GM19351 (cell line): ENCODE data around the gene CHMP4B.
"Not testable (repeated sequence)": the region's sequence is repeated elsewhere in the genome, so short reads cannot be mapped to it uniquely, and the experiment has no call there.

Experiments
- ATAC-seq: cut with Tn5 transposase; IDR thresholded peaks from one replicate; pipeline ENCODE4 v1.9.1; 2021; ENCODE audit warnings: mild to moderate bottlenecking, moderate library complexity; ENCODE audit not compliant: unreplicated experiment

The CHMP4B gene

DNA sequence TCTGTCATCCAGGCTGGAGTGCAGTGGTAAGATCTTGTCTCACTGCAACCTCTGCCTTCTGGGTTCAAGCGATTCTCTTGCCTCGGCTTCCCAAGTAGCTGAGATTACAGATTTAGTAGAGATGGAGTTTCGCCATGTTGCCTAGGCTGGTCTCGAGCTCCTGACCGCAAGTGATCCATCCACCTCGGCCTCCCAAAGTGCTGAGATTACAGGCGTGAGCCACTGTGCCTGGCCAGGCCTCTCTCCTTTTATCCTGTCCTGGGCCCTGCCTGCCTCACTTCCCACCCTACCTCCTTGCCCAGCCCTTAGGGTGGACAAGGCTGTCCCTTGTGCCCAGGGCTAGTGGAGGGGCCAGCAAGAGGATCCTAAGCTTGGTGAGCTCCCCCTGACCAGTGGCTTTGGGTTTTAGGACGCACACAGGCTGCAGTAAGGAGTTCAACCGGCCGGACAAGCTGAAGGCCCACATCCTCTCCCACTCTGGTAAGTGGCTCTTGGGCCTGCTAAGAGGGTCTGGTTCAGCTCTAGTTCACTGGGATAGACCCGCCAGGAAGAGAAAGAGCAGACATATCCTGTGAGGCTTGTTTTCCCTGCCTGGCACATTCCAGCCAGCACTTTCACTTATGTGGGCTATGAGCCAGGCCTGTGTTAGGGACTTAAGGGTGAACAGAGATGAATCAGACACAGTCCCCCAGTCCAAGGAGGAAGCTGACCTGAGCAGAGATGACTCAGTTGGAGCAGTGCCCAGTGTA is 21.9 kb upstream of the CHMP4B start:
- ATAC-seq: no peak

DNA sequence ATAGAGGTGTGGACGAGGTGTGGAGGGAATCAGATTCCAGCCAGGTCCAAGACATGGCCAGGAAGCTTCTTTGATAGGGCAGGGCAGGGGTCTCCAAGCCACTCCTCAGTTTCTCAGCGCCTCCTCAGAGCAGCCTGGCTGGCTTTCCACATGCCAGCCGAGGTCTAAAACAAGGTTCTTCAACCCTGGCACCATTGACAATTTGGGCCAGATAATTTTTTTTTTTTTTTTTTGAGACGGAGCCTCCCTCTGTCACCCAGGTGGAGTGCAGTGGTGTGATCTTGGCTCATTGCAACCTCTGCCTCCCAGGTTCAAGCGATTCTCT is 21.3 kb upstream of the CHMP4B start:
- ATAC-seq: no peak

DNA sequence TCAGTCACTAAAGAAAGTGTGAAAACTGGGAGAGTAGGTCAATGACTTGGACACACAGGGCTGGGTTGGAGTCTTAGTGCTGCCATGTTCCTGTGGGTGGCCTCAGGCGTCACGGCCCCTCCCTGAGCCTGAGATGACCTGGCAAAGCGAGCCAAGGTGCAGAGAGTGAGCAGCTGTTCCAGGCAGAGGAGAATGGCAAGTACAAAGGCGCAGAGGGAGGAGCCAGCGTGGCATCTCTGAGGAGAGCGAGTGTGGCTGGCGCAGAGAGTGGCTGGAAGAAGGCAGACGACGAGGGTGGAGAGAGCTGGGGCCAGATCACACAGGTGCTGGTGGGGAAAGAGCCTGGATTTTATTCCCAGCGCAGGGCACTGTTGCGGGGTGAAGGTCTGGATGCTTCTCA is 20.6 kb upstream of the CHMP4B start:
- no peak for ATAC-seq

DNA sequence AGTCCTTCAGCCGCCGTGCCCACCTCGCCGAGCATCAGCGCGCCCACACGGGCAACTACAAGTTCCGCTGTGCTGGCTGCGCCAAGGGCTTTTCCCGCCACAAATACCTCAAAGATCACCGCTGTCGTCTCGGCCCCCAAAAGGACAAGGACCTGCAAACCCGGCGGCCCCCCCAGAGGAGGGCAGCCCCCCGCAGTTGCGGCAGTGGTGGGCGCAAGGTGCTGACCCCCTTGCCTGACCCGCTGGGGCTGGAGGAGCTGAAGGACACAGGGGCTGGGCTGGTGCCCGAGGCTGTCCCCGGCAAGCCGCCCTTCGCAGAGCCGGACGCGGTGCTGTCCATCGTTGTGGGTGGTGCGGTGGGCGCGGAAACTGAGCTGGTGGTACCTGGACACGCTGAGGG is 20.1 kb upstream of the CHMP4B start:
- ATAC-seq: no peak

DNA sequence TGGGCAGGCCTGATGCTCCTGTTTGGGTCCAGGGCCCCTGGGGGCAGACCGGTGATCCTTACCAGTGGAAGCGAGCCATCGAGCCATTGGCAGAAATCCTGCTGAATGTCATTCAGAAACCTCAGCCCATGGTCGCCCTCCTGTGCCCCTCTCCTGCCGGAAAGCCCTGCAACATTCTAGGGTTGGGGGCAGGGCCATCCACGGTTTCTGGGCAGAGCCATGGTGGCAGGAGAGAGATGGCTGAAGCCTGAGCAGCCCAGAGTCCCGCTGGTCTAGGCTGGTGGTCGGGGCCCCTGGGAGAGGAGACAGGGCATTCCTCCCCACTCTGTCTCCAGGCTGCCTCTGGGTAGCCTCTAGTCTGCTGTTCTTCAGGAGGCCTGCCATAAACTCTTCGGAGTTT is 19.6 kb upstream of the CHMP4B start:
- ATAC-seq: no peak

DNA sequence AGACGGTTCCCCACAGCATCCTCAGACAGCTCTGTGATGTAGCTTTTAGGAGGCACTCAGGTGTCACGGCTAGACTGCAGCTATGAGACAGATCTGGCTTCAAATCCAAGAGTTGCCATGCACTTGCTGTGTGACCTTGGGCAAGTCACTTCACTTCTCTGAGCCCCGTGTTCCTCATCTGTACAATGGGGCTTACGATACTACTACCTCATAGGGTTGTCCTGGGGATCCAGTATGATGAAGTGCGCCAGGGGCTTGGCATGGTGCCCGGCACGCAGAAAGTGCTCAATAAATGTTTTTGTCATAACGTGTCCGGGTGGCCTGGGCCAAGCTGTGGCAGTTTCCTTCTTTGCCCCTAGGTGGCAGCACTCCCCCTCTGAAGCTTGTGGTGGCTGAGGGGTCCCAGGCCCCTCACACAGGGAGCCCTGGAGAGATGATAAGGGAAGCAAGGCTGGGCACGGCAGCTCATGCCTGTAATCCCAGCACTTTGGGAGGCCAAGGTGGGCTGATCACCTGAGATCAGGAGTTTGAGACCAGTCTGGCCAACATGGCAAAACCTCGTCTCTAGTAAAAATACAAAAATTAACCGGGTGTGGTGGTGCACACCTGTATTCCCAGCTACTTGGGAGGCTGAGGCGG is 19.1 kb upstream of the CHMP4B start:
- ATAC-seq: no peak

DNA sequence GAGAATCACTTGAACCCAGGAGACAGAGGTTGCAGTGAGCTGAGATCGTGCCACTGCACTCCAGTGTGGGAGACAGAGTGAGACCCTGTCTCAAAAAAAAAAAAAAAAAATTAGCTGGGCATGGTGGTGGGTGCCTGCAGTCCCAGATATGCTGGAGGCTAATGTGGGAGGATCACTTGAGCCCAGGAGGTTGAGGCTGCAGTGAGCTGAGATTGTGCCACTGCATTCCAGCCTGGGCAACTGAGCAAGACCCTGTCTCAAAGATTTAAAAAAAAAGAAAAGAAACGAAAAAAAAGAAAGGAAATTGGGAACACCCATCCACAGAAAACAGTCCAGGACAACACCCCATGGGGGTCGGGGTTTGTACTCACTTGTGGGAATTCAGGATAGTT is 18.6 kb upstream of the CHMP4B start:
- not testable (repeated sequence) for ATAC-seq

DNA sequence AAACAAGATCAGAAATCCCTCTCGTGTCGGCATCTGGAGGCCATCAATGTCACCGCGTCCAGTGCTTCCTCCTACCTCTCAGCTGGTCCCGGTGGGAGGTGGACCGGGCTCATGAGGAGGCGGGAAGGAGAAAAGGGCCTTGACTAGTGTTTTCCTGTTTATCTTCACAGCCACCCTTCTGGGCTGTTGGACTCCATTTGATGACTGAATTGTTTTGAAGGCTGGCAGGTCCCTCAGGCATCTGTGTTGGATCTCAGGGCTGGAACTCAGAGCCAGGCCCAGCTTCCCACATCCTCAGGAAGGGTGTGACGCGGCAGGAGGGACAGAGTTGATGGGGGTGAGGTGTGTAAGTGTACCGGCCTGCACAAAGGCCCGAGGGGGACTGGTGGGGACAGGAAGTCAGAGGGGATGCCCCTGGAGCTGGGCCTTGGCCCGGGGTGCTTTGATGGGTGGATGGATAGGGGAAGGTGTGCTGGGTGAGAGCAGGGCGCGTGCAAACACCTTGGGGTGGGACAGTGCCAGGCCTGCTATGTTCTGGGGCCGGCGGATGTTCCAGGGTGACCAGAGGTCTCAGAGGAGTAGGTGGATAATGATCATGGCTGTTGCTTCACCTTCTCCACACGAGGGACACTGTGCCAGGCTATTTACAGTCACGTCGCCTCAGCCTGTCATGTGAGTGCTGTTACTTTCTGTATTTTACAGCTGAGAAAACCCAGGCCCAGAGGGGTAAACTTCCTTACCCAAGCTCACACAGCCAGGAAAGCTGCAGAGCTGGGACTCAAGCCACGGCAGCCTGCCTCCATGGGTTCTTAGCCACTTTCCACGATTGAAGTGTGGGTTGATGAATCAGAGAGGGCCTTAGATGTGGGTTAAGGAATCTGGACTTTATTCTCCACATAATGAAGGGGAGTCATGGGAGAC is 17.9 kb upstream of the CHMP4B start:
- no peak for ATAC-seq

DNA sequence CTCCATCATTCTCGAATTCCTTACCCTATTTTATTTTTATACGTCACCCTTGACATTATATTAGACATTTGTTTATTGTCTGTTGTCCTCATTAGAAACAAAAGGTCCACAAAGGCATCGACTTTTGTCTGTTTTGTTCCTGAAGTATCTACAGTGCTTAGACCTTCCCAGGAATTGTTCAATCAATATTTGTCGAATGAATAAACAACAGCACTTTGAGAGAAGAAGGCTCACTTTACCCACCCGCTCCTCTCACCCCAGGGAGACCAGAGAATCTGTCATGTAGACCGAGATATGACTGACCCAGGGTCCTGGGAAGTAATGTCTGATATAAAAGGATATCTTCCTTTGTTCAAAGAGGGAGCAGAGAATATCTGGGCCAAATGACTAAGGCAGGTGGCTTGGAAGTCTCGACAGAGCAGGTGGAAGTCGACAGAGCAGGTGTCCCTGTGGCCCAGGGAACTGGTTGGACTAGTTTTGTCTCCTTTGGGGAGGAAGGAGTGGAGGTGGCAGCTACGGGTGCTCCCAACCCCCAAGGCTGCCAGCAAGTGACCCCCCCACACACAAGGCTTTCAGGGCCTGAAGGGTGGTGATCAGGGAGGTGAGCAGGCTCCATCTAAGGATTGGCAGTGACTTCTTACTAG is 14.8 kb upstream of the CHMP4B start:
- no peak for ATAC-seq

DNA sequence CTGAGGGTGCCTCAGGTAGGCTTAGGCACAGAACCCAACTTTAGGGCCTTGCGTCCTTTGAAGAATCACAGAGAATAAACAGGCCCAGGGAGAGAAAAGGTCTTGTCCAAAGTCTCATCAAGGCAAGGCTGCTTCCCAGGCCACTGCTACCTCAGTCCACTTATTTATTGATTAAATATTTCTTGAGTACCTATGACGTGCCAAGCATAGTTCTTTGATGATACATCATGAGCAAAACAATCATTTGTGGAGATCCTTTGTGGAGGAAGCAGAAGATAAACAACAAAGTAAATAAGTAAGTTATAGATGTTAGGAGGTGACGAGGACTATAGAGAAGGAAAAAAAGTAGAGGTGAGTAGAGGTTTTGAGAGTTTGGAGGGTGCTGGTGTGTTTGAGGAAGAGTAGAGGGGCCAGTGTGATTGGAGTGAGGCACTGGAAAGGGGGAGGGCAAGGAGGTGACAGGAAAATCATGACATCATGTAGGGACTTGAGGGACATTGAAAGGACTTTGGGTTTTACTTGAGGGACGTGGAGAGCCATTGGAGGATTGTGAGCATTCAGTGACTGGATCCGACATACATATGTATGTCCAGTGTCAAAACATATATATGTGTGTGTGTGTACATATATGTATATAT is 14.1 kb upstream of the CHMP4B start:
- ATAC-seq: no peak

DNA sequence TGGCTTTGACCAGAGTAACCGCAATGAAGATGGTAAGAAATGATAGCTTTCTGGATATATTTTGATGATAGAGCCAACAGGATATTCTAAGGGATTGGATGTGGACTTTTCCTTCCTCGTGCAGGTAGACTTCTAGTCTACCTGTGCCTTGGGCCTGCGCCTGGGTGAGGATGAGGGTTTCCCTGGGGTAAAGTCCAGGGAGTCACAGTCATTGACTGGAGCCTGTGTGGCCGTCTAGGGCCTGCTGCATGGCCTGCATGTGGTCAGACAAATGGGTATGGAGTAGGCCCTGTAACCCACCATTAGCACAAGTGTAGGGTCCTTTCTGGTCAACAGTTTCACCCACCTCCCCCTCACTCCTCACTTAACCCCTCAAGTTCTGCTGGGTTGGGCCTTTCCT is 12.7 kb upstream of the CHMP4B start:
- no peak for ATAC-seq

DNA sequence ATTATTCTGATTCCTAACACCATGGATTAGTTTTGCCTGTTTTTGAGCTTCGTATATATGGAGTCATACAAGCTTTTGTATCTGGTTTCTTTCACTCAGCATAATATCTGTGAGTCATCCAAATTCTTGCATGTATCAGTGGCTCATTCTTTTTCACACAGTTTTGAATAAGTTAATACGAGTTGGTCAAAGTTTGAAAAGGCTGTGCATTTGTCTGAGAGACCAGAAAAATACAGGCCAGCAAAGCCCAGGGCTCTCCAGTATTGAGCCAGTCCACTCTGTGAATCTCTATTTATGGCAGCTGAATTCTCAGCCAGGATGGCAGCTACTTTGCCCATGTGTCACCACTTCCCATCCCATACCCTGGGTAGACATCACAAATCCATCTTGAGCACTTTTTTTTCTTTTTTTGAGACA is 7.2 kb upstream of the CHMP4B start:
- ATAC-seq: no peak

DNA sequence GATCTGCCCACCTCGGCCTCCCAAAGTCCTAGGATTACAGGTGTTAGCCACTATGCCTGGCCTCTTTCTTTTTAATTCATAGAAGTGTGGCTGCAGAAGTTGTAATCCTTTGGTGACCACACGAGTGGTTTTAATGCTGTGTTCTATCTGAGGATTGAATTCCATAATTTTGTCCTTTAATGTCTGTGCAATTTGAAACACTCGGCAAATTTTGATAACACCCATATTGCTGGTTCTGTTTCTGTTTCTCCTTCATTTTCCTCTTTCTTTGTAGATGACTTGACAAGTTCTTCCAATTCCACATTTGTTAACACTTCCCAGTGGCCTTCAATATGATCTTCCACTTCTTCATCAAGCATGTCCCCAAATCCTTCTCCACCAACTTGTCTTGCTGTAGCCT is 2.8 kb upstream of the CHMP4B start:
- no peak for ATAC-seq

DNA sequence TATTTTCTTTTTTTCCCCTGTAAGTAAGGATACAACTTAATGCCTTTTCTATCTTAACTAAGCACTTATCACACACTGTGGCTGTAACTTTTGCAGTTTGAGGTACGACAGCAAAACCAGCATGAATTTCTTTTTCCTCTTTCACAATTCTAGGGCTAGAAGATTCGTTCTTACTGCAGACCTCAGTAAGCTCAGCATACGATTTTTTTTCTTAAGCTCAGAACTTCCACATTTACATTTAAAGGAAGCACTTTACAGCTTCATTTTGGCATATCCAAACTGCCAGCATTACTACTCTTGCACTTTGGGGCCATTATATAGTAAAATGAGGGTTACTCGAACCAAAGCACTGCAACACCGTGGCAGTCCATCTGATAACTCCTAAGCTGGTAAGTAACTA is 889 bp upstream of the CHMP4B start:
- no peak for ATAC-seq

DNA sequence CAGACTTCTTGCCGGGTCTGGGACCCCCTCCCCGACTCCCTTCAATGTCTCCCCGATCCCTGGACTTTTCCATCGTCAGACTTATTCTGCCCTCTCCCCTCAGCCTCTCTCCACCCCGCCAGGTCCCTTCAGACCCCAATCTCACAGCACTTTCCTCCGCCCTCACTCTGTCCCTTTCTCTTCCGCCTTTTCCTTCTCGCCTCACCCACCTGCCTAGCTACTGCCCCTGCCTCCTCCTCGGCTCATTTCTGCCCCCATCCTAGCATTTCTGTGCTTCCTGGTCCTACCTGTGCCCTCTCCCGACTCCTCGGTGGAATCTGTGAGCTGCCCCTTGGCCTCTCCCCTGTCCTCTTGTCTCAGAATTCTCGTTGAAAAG is 616 bp downstream of the CHMP4B start:
- ATAC-seq: peak; percentile 17

DNA sequence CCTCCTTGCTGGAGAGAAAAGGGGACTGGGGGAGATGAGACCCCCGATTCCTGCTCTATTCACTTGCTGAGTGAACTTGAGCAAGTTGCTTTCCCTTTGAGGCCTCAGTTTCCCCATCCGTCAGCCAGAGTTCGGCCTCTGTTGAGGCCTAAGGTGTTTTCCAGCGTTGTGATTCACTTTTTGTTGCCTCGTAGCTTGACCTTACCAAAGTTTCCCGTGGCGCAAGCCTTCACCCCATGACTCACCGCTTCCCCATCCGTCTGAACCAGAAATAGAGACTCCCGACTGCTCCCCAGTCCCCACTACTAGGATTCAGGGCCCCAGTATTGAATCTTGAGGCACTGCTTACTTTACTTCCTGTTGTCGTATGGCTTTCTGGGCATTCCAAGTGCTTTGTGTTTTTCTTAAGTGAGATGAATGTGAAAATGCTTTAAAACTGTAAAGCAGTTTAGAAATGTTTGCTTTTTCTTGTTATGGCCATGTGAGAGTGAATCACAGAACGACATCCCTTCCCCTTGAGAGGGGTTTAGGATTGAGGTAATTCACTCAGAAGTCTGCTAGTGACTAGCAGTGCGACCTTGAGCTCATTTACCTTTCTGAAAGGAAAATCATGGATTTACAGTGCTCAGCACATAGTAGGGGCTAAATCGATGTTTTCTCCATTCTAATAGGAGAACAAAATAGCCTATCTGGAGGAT is 1.2 kb downstream of the CHMP4B start:
- no peak for ATAC-seq

DNA sequence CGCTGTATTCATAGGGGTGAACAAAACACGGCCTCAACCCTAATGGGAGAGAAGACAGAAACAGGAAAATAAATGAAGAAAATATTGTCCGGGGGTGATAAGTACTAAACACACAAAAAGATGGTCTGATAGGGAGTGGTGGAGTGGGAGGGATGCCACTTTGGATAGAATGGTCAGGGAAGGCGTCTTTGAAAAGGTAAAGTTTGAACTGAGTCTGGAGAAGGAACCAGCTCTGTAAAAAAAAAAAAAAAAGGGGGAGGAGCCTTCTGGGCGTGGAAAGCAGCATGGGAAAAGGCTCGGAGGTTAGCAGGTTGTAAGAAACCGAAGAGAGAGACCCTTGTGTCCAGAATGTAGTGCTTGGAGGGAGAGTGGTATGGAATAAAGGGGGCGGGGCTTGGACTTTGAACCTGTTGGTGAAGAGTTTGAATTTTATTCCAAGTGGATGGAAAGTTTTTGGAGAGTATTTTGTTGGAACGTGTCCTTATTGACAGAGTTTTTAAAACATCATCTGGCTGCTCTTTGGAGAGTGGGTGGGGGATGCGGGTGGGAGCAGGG is 1.8 kb downstream of the CHMP4B start:
- no peak for ATAC-seq

DNA sequence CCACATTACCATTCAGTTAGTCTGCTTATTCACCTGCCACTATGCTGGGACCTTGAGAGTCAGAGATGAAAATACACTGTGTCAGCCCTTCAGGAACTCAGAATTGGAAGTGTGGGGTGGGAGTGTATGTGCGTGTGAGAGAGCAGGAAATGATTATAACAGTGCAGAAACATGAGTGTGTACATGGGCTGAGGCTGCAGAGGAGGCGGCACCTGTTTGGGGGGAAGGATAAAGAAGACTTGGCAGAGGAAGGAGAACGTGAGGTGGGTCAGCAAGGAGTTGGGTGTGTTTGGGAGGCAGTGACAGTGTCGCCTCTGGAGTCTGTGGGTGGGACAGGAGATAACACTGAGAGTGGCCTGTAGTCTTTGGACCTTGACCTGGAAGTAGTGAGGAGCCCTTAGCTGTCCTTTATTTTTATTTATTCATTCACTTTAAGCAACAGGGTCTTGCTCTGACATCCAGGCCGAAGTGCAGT is 3.1 kb downstream of the CHMP4B start:
- ATAC-seq: no peak

DNA sequence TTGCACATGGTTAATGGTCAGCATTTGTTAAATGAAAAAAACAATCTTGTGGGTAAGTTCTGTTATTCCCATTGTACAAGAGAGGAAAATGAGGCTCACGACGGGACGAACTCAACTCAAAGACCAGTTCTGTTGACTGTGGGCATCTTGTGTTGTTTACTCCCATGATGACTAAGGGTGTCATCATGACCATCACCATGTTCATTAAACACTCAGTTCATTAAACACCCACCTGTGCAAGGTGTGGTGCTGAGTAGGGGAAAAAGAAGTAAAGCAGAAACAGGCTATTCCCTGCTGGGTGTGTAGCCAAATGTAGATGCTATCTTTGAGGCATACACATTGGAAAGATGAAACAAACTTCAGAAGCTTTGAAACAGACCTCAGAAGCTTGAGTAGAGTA is 4.5 kb downstream of the CHMP4B start:
- no peak for ATAC-seq

DNA sequence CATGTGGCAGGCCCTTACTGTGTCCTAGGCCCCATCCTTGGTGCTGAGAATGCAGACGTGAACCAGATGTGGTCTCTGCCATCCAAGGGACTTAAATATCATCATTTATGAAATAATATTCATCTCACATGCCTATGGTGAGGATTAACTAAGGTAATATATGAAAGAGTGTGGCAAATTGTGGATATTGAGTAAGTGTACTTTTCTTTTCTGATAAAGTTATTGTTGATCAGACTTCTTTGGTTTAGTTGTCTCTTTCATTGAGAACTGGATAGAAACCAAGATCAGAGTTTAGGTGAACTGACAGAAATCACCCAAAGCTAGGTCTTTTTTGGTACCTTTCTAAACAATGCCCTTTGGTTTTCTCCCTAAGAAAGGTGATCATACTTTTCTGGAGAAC is 5.0 kb downstream of the CHMP4B start:
- no peak for ATAC-seq
